GM13976 (cell line): ENCODE measurements around the gene ADPGK.

ENCODE experiments used
- DNase-seq: peaks from one replicate; pipeline ENCODE4 v3.0.0; 2012; ENCODE audit warnings: low spot score
- CTCF ChIP-seq: IDR thresholded peaks from 2 replicates; pipeline ENCODE4 v1.5.1; 2012; ENCODE audit warnings: borderline replicate concordance, mild to moderate bottlenecking; ENCODE audit not compliant: insufficient read depth; ENCODE audit errors: extremely low read depth, missing control alignments, control extremely low read depth
- in situ Hi-C: fragments of 300-500 bp; cut with MboI; formaldehyde crosslinking; loops from one replicate; pipeline ENCODE4 v1.12.0; 2022; ENCODE audit warnings: low sequenced_read_pairs, mixed read lengths, inconsistent platforms; ENCODE audit not compliant: unreplicated experiment

Gene ADPGK

GRCh38 chr15:72783640-72784455 lies at the start of gene ADPGK:
TSS of gene ADPGK (minus strand) at chr15:72783758. CDS start at chr15:72783691, 67 bp downstream.
- in situ Hi-C loops: loop anchor here (25.0 kb wide), 1 partner anchor 478 kb away; no protein-coding TSS in a partner anchor

GRCh38 chr15:72827226-72827625 lies 43.7 kb upstream of the ADPGK start:
- in situ Hi-C loops: no loop called here

More at GRCh38 chr15:72783640-72784455, at the start of gene ADPGK:
- peak; percentile 97 for DNase-seq
- peak; percentile 29 for TF ChIP-seq CTCF

GRCh38 chr15:72826611-72827010 lies 43.1 kb upstream of the ADPGK start:
- in situ Hi-C loops: no loop called here
- TF ChIP-seq CTCF: no peak
- no peak for DNase-seq

More at GRCh38 chr15:72827226-72827625, 43.7 kb upstream of the ADPGK start:
- TF ChIP-seq CTCF: no peak
- DNase-seq: no peak

- in situ Hi-C loops: no loop called here
- TF ChIP-seq CTCF: no peak
- no peak for DNase-seq
Measured at GRCh38 chr15:72825829-72826228, 42.3 kb upstream of the ADPGK start.

DNA sequence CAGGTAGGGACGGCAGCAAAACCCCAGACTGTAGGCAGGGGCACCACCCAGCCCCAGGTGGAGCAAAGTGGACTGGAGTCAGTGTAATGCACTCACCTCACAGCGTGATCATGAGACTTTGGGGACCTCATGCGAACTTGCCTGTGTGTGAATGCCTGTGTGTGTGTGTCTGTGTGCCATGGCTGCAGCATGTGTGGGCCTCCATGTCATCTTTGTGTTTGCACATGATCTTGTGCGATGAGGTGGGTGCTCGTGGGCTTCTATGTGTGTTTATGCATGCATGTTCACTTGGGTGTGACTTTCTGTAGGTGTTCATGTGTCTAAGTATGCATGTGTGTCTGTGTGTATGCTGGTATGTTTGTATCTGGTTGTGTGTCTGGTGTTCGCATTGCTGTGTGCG lies 41.2 kb upstream of the ADPGK start:
- in situ Hi-C loops: no loop called here
- TF ChIP-seq CTCF: no peak

GRCh38 chr15:72824112-72824511 lies 40.6 kb upstream of the ADPGK start:
- no peak for DNase-seq
- no peak for TF ChIP-seq CTCF
- in situ Hi-C loops: no loop called here

More for the DNA sequence above, 41.2 kb upstream of the ADPGK start:
- no peak for DNase-seq
